ENCODE data around the gene SORL1-AS1.

SORL1-AS1 gene

DNA sequence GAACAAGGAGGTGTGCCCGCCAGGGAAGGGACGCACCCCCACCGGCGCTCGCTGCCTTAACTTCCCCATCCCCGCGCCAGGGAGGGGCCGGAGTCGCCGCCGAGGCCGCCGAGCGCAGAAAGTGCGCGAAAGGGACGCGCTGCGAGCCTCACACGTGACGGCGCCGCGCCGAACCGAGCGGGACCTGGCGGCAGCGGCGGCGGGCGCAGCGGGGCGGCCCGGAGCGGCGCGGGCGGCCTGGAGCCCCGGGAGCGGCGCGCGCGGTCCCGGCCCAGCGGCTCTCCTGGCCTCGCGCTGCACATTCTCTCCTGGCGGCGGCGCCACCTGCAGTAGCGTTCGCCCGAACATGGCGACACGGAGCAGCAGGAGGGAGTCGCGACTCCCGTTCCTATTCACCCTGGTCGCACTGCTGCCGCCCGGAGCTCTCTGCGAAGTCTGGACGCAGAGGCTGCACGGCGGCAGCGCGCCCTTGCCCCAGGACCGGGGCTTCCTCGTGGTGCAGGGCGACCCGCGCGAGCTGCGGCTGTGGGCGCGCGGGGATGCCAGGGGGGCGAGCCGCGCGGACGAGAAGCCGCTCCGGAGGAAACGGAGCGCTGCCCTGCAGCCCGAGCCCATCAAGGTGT lies 670 bp downstream of the SORL1-AS1 start, which contains the start of gene SORL1:
TSS of gene SORL1 (plus strand) at position 329 of the 623 bp plus-strand sequence. CDS start at position 347, 18 bp downstream.
- peak; percentile 78 for DNase-seq (ENCODE audit: low spot score)

DNA sequence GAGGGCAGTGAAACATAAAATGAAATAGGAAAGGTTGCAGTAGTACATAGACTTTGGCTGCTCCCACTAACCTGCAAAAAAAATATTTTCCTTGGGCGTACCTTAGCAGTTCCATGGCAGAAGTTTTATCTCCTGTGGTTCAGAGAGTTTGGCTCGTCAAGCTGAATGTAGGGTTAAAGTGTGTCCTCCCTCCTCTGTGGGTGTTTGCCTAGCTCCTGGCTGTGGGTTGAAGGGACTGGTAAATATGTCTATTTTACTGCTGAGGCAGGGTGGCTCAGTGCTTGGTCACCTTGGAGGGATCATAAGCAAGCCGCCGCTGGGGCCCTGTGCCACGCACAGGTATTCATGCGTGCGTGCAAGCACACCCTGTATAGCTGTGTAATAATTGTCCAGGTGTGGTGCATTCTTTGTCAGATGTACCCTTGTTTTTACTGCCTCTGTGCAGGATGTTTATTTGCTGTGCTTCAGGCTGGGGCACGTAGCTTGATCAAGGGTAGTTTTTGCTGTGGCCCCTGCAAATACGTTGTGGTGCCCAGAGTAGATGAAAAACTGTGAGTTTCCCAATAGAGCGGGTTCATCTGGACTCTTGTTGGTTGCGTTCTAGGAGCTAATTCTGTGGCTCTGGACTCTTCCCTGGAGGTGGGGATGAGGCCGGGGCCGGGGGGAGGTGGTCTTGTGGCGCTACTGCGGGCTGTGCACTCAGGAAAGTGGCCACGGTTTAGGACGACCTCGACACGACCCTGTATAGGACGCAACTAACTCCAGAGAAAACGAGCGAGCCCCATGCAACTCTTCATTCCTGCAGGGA lies 1.4 kb downstream of the SORL1-AS1 start:
- DNase-seq (ENCODE audit: low spot score): peak; percentile 54

DNA sequence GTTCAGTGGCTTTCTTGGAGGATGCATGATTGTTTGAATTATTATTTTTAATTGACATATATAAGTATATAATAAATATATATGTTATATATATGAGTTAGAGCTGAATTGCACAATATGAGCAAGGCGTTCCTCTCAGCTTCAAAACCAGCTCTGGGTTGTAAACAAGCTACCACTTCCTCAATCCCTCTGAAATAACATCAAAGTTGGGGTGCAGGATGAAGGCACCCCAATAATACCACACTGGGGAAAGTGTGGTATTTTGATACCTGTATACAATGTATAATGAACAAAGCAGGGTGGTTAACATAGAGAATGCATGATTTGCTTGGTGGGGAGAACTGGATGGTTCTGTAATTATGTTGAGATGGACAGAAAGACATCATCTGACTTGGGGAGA lies 2.4 kb downstream of the SORL1-AS1 start:
- DNase-seq (ENCODE audit: low spot score): peak; percentile 47

DNA sequence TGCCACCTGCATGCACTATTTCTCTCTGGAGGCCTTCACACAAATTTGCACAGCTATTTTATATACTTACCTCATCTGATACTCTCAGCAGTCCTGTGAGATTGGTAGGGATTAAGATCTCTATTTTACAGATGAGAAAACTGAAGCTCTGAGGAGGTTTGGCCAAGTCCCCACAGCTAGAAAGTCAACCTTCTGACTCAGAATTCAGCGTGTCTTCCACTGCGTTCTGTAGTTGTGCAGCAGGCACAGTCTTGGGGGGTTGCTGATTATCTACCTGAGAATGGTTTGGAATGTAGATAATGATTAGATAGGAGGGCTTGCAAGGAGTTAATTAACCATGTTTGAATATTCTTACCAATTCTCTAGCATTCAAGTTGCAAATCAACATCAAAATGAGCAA lies 3.1 kb downstream of the SORL1-AS1 start:
- DNase-seq (ENCODE audit: low spot score): peak; percentile 31

- DNase-seq (ENCODE audit: low spot score): peak; percentile 70
Measured at GRCh38 chr11:121449123-121449522, 3.6 kb downstream of the SORL1-AS1 start.

DNA sequence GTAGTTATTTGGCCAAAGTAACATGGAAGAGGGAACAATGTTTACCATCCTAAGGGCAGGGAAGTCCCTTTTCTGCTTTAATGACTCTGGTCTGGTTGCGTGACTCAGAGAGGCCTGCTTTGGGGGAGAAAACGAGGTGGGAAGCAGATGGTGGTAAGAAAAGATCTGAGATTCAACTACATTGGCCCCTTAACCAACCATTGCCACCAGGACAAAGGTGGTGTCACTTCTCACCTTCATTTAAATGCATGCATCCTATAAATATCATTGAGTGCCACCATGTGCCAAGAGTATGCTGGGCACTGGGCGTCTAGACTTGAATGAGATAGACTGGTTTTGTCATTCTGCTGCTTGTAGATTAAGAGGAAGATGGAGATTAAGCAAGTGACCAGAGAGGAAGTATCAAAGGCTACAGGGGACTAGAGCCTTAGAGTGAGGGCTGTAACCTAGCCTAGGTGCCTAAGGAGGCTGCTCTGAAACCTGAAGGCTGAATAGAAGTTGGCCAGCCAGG lies 4.3 kb downstream of the SORL1-AS1 start:
- no peak for DNase-seq (ENCODE audit: low spot score)

GRCh38 chr11:121448011-121448410 lies 4.8 kb downstream of the SORL1-AS1 start:
- DNase-seq (ENCODE audit: low spot score): no peak

GRCh38 chr11:121446752-121447156 lies 6.0 kb downstream of the SORL1-AS1 start:
- no peak for DNase-seq (ENCODE audit: low spot score)

DNA sequence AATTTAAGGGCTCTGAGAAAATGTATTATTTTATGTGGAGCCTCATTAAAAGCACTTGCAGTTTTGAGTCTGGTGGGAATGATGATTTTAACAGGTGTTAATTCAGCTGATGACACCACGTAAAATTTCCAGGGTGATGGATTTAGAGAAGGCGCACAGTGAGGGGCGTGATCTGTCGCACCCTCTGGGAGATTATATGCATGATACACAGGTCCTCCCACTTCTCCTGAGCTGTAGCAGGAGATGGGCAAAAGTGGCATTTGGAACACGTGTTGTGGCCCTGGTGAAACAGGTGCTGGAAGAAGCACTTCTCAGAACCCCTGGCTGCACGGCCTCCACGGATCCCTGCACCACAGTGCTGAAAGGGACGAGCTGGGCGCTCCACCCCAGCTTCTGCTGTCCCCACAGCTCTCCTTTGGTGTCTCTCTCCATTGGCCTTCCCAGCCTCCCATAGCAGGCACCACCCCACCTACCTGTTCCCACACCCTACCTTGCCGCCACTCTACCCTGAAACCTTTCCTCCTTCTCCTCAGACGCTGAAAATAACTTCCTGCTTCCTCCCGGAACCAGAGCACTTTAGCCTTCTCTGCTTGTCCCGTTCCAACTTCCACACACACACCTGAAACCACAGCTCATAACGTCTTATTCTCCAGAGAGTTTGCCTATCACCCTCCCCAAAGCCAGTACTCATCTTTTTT lies 7.5 kb downstream of the SORL1-AS1 start:
- no peak for DNase-seq (ENCODE audit: low spot score)

DNA sequence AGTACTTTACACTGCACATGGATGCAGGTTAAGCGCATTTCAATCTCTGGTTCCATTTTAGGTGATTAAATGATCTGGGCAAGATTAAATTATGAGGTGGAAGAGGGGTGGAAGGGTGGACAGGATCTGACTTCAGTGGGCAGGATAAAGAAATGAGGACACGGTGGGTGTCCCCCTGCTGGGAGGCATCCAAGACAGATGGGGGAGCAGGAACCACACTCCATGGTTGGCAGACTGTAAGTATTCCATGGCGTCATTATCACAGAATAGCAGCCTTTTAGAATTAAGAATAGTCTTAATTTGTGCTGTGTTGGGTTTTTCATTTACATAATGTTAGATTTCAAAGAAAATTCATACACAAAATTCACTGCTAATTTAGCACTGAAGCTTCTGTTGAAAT lies 8.2 kb downstream of the SORL1-AS1 start:
- no peak for DNase-seq (ENCODE audit: low spot score)

DNA sequence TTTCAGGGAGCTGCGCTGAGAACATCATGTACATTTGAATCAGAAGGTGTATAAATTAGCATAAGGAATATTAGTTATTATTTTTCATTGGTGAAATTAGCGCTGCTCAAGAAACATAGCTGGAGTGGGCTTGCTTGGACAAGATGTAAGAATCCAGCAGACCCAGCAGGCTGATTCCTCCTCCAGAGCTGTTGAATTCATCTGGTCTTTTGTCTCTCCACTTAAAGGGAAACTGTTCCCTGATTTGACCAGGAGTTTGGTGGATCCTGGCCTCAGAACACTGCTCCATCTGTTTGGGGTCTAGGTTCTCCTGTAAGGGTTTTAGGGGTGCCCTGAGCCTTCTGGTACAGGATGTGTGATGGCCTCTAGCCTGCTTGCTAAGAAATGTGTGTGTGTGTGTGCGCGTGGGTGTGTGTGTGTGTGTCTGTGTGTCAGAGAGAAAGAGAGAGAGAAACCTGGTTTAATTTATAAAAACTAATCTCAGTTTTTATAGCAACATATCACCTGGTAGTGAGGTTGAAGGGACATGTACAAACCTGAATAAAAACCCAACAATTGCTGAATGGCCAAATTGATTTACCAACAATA lies 9.0 kb downstream of the SORL1-AS1 start:
- no peak for DNase-seq (ENCODE audit: low spot score)

- DNase-seq (ENCODE audit: low spot score): no peak
Measured at GRCh38 chr11:121441521-121441920, 11.2 kb downstream of the SORL1-AS1 start.

DNA sequence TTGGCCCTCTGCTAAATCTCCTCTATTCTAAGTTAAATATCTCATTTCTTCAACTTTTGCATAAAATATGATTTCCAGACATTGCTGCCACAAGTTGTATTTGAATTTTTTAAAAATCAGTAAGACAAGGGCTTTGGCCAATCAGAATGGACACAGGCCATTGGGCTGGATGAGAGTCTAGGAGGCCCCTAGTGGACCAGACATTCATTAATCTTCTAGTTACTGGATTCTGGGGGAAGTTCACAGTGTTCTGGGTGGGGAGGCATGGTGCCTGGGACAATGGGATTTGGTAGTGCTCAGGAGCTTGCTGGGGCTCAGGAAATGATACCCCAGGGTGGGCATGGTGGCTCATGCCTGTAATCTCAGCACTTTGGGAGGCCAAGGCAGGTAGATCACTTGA lies 13.0 kb downstream of the SORL1-AS1 start:
- DNase-seq (ENCODE audit: low spot score): no peak

- no peak for DNase-seq (ENCODE audit: low spot score)
Measured at GRCh38 chr11:121439337-121439736, 13.4 kb downstream of the SORL1-AS1 start.

DNA sequence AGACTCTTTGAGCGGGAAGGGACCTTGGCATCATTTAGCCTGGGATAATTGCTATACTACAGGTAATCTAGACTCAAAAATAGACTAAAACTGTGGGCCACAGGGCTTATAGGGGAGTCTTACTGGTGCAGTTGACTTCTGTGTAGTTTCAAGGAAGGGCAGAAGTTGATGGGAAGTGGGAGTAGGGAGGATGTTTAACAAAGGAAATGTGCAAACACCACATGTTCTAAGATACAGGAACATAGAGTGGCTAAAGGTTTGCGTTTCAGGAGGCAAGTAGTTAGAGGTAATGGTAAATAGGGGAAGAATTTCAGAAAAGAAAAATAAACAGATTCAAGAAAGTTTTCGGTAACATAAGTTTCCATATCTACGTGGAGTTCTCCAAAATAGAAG lies 15.1 kb downstream of the SORL1-AS1 start:
- no peak for DNase-seq (ENCODE audit: low spot score)

GRCh38 chr11:121437018-121437685 lies 15.6 kb downstream of the SORL1-AS1 start:
- no peak for DNase-seq (ENCODE audit: low spot score)

DNA sequence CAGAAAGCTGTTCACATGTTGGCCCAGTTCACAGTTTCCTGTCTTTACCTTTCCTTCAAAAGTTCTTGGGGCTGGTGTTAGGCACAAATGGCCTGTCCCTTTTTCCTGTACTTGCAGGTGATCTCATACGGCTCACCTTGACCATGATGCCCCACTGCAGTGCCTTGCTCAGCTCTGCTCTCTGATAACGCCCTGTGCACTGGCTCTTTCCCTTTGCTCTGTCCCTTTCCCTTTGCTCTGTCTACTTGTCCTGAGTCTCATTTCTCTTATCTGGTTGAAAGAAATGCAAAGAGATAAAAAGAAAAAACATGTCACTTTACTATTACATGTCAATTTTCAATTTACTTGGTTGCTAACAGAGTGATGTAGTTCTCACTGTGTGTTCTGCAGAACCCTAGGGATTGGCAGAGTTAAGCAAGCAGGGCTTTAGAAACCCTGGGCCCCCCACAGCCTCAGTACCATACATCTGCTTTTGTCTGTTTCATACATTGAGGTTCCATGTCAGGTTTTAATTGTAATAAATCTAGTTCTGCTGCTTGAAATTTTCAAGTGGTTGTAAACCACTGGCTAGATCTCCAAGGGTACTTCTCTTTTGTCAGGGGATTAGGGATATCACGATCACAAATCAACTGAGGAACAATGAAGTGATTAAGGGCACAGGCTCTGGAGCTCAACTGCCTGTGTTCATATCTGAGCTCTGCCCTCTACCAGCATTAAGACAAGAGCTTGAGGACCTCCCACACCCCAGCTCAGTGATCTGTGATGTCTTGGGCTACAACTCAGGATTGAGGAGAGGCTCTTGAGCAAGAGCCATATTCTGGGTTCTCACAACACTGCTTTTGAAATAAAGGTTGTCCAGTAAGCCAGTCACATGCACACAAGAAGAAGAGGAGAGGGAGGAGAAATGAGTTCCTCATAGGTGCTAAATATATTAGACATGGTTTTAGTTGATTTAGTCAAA lies 16.9 kb downstream of the SORL1-AS1 start:
- DNase-seq (ENCODE audit: low spot score): no peak

DNA sequence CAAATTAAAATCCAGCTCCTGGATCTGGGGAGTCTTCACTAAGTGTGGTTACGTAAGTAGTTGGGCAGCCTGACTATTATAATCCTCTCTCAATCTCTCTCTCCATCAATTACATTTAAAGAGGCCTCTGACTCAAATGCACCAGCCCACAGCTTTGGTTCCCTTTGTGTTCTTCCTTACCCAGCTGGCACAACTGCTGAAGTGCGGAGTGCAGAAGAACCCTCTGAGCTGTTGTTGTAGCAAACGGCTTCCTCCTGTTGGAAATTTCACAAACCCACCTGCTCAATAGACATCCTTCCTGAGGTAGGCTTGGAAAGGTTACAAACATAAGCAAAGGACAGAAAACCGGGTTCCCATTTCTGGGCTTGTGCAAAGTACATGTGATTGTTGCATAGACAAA lies 17.6 kb downstream of the SORL1-AS1 start:
- DNase-seq (ENCODE audit: low spot score): no peak

GRCh38 chr11:121431820-121432526 lies 20.8 kb downstream of the SORL1-AS1 start:
- no peak for DNase-seq (ENCODE audit: low spot score)

- no peak for DNase-seq (ENCODE audit: low spot score)
Measured at GRCh38 chr11:121429556-121429955, 23.2 kb downstream of the SORL1-AS1 start.
